ENCODE results near the gene PRR14L. TPM values are rescaled to one million over a fixed set of nuclear protein-coding genes. Genes with fewer than 3 reads are reported as not detected.

The PRR14L gene
- polyA plus RNA-seq, 1 donor from 2014 or later, result 14.3 TPM

- no peak for TF ChIP-seq SMC3 (conservative IDR thresholded peaks at IDR 0.05; ENCODE audit: poor library complexity)
- TF ChIP-seq MXI1 (conservative IDR thresholded peaks at IDR 0.05; ENCODE audit: poor library complexity, severe bottlenecking), result no peak
- no peak for TF ChIP-seq EZH2 (IDR thresholded peaks at IDR 0.05; ENCODE audit: borderline replicate concordance, insufficient read depth, low read length, poor library complexity, severe bottlenecking)
- no peak for TF ChIP-seq CTCF (IDR thresholded peaks at IDR 0.05; ENCODE audit: poor library complexity, severe bottlenecking)
- no peak for TF ChIP-seq POLR2AphosphoS5 (IDR thresholded peaks at IDR 0.05)
- H3F3A ChIP-seq (ENCODE audit: insufficient read depth, low read length, poor library complexity, severe bottlenecking), result no peaks in the 10 kb centered on the region
- no peaks in the 10 kb centered on the region for H3K27me3 ChIP-seq (ENCODE audit: insufficient read depth, low read depth, low read length)
- no peak overlapping the region for H3K4me3 ChIP-seq (ENCODE audit: low read length)
- no peak overlapping the region for H3K9ac ChIP-seq (ENCODE audit: low read length)
- H2AFZ ChIP-seq (ENCODE audit: low read depth, low read length), result no peak overlapping the region
- no peaks in the 10 kb centered on the region for H3K36me3 ChIP-seq (ENCODE audit: insufficient read depth, low read length)
- no peaks in the 10 kb centered on the region for H3K9me2 ChIP-seq (ENCODE audit: insufficient read depth, low read length)
- no peaks in the 10 kb centered on the region for H3K9me3 ChIP-seq (ENCODE audit: low read length)
- no peaks in the 10 kb centered on the region for H3K79me2 ChIP-seq (replicated peaks; ENCODE audit: insufficient read depth, low read length)
- no peaks in the 10 kb centered on the region for H4K20me1 ChIP-seq (ENCODE audit: insufficient read depth)
- H3K4me2 ChIP-seq (ENCODE audit: low read length), result no peak overlapping the region
- no peak overlapping the region for H3K27ac ChIP-seq (ENCODE audit: low read length)
Observed at GRCh38 chr22:31790240-31790639, 40.3 kb upstream of the PRR14L start.

GRCh38 chr22:31789803-31790202 lies 39.9 kb upstream of the PRR14L start:
- TF ChIP-seq EZH2 (IDR thresholded peaks at IDR 0.05; ENCODE audit: borderline replicate concordance, insufficient read depth, low read length, poor library complexity, severe bottlenecking) (no peak), MXI1 (conservative IDR thresholded peaks at IDR 0.05; ENCODE audit: poor library complexity, severe bottlenecking) (no peak), SMC3 (conservative IDR thresholded peaks at IDR 0.05; ENCODE audit: poor library complexity) (no peak), POLR2AphosphoS5 (IDR thresholded peaks at IDR 0.05) (no peak), RAD21 (conservative IDR thresholded peaks at IDR 0.05) (no peak), EP300 (conservative IDR thresholded peaks at IDR 0.05; ENCODE audit: poor library complexity, severe bottlenecking) (no peak), CTCF (IDR thresholded peaks at IDR 0.05; ENCODE audit: poor library complexity, severe bottlenecking) (no peak), TAF1 (IDR thresholded peaks at IDR 0.05; ENCODE audit: low read depth) (no peak)
- TF ChIP-seq, protein P1, sequence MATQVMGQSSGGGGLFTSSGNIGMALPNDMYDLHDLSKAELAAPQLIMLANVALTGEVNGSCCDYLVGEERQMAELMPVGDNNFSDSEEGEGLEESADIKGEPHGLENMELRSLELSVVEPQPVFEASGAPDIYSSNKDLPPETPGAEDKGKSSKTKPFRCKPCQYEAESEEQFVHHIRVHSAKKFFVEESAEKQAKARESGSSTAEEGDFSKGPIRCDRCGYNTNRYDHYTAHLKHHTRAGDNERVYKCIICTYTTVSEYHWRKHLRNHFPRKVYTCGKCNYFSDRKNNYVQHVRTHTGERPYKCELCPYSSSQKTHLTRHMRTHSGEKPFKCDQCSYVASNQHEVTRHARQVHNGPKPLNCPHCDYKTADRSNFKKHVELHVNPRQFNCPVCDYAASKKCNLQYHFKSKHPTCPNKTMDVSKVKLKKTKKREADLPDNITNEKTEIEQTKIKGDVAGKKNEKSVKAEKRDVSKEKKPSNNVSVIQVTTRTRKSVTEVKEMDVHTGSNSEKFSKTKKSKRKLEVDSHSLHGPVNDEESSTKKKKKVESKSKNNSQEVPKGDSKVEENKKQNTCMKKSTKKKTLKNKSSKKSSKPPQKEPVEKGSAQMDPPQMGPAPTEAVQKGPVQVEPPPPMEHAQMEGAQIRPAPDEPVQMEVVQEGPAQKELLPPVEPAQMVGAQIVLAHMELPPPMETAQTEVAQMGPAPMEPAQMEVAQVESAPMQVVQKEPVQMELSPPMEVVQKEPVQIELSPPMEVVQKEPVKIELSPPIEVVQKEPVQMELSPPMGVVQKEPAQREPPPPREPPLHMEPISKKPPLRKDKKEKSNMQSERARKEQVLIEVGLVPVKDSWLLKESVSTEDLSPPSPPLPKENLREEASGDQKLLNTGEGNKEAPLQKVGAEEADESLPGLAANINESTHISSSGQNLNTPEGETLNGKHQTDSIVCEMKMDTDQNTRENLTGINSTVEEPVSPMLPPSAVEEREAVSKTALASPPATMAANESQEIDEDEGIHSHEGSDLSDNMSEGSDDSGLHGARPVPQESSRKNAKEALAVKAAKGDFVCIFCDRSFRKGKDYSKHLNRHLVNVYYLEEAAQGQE (IDR thresholded peaks at IDR 0.05; ENCODE audit: borderline replicate concordance), result no peak
- H2AFZ ChIP-seq (ENCODE audit: low read depth, low read length), result no peak overlapping the region

More at GRCh38 chr22:31789803-31790202, 39.9 kb upstream of the PRR14L start:
- Histone ChIP-seq H3F3A (ENCODE audit: insufficient read depth, low read length, poor library complexity, severe bottlenecking) (no peaks in the 10 kb centered on the region), H3K27ac (ENCODE audit: low read length) (no peak overlapping the region), H3K36me3 (ENCODE audit: insufficient read depth, low read length) (no peaks in the 10 kb centered on the region), H3K4me3 (ENCODE audit: low read length) (no peak overlapping the region), H3K9me3 (ENCODE audit: low read length) (no peaks in the 10 kb centered on the region), H3K79me2 (replicated peaks; ENCODE audit: insufficient read depth, low read length) (no peaks in the 10 kb centered on the region), H3K9me2 (ENCODE audit: insufficient read depth, low read length) (no peaks in the 10 kb centered on the region), H3K4me2 (ENCODE audit: low read length) (no peak overlapping the region), H3K27me3 (ENCODE audit: insufficient read depth, low read depth, low read length) (no peaks in the 10 kb centered on the region), H3K9ac (ENCODE audit: low read length) (no peak overlapping the region), H4K20me1 (ENCODE audit: insufficient read depth) (no peaks in the 10 kb centered on the region)

All from neural cell (in vitro differentiated cells).